ENCODE measurements around the gene THSD8. TPM values are rescaled to one million over a fixed set of nuclear protein-coding genes. Genes with fewer than 3 reads are reported as not detected.

THSD8 gene
- total RNA-seq, 2 donors from 2014 or later, result 1.8 to 3.2 TPM

DNA sequence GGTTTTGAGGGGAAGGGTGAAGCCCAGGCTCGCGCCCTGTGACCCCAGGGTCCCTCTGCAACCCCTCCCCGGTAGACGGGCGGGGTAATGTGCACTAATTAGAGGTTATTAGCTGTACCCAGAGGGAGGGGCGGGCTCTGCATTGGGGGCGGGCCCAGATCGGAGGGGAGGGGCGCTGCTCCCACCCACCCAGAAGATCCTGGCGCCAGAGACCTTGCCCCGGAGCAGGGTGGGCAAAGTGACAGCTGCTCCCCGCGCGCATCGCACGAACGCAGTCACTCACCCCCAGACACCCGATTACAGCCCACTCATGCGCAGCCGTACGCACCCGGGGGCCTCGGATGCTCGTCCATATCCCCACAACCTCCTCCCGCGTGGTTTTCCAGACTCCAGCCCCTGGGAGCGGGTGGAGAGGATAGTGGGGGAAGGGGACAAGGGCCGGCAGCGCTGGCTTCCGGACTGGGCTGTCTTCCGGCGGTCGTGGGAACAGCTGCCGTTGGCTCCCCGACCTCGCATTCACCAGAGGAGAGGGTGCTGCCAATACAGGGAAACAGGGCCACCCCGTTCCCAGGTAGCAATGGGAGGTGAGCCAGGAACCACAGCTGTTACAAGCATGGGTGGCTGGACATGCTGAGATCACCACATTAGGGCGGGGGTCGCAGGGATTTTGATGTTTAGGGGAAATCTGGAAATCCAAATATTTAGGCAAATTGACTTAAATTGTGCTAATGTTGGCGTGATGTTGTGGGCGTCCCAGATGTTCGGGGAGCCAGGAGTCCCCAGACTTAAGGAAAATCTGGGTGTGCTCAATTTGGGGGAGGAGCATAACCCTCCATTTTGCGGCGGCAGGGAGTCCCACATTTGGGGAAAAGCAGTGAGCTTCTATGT, 23.6 kb upstream of the THSD8 start:
- DNase-seq, result peak; percentile 87
- intact Hi-C loops (cut with DNase I), result no loop called here
- ATAC-seq, result peak; percentile 45 to 47

DNA sequence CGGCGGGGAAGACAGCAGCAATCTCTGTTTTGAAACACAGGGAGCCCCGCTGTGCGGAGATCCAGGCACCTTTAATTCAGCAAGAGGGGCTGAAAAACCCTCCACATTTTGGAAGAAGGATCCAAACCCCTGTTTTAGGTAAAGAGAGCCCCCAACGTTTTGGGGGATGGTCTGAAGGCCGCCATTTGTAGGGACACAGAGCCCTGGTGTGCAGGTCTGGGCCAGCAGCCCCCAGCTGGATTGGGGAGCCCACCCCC, 23.0 kb upstream of the THSD8 start:
- DNase-seq (no peak), ATAC-seq (no peak)
- intact Hi-C loops (cut with DNase I), result no loop called here

DNA sequence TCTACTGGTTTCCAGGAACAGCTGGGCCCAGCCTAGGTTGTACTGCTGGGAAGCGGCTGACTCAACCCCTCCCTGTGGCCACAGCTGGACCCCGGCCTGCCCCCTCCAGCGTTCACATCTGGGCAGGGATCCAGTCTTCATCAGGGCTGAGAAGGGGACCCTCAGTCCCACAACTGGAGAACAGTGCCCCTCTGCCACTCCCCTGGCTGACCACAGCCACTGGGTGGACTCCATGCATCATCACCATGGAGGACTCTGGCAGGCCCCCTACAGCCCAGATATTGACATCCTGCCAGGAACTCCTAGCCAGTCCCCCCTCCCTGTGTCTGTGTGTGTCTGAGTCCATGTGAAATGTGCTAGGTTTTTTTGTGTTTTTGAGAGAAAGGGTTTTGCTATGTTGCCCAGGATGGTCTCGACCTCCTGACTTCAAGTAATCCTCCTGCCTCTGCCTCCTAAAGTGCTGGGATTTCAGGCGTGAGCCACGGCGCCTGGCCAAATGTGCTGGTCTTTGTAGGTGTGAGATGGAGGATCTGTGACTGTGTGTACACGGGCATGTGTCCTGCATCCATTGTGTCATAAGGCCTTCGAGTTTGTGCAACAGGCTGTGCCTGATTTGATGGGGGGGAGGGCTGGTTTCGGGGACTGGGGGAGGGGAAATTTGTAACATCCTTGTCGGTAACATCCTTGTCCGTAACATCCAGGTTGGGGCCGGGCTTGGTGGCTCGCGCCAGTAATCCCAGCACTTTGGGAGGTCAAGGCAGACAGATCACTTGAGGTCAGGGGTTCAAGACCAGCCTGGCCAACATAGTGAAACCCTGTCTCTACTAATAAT, 22.5 kb upstream of the THSD8 start:
- intact Hi-C loops (cut with DNase I), result no loop called here
- ATAC-seq (peak; percentile 0 to 21), DNase-seq (peak; percentile 84)

DNA sequence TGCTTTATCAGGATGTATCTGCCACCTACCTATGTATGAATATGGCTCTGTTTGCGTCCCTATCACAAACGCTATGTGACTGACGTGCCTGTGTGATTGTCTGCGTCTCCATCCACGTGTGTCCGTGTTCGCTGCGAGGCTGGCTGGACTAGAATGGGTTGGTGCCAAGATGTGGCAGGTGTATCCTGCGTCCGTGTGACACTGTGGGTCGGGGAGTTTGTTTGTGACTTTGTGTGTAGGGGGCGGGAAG, 19.8 kb upstream of the THSD8 start:
- intact Hi-C loops (cut with DNase I), result no loop called here
- ATAC-seq (no peak), DNase-seq (no peak)

DNA sequence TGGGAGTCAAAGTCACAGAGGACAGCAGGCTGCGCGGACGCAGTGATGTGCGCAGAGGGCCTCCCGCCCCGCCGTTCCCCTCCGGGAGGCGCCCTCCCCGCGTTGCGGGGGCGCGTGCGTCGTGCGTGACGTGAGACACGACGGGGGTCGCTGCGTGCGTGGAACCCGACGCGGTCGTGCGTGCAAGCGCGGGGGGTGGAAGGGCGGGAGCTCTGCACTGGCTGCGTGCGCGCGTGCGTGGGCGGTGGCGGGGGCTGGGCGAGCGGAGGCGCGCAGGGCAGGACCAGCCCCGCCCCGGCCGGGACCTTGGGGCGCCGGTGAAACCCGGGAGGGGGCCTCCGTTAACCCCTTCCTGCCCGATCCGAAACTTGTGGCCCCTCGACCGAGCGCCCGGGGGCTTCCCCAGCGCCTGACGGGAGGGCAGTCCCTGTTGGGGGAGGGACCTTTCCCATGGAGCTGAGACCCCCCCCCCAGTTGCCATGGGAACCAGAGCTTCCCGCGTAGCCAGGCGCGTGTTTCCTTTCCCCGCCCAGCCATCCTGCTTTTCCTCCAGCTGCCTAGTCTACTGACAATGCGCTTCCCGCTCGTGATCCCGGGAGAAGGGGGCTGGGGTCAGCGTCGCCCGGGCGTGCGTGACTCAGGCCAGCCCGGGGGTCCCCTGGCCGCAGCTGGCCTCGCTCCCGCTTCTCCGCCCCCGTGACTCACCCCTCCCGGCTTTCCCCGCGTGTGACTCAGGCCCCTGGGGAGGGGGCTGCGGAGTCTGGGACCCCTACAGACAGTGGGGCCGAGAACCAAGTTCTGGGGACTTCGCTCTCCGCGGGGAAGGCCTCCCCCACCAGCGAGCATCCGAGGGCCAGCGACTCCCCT, 19.2 kb upstream of the THSD8 start:
- intact Hi-C loops (cut with DNase I), result no loop called here
- peak; percentile 95 for DNase-seq
- ATAC-seq, result peak; percentile 69 to 78

DNA sequence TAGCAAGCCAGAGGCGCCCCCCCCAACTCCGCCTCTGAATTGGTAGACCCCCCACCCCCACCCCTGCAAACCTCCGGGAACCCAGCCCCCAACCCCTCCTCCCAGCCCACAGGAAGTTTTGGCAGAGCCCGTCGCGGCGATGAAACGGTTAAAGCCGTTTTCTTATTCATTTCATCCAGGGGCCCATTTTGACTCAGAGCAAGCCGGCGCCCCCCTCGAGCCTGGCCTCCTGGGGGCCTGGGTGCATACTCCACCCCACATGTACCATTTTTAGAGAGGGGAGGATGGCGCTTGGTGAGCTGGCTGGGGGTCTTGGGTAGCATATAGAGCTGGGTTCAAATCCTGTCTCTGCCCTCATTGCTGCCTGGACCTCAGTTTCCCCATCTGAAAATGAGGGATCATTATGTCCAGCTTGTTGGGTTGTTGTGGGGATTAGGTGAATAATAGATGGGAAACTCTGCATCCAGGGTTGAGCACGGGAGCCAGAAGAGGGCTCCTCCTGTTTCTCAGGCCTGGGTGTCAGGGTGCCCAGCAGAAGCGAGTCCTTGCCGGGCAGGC, 18.5 kb upstream of the THSD8 start:
- intact Hi-C loops (cut with DNase I), result no loop called here
- no peak for DNase-seq
- ATAC-seq, result no peak

DNA sequence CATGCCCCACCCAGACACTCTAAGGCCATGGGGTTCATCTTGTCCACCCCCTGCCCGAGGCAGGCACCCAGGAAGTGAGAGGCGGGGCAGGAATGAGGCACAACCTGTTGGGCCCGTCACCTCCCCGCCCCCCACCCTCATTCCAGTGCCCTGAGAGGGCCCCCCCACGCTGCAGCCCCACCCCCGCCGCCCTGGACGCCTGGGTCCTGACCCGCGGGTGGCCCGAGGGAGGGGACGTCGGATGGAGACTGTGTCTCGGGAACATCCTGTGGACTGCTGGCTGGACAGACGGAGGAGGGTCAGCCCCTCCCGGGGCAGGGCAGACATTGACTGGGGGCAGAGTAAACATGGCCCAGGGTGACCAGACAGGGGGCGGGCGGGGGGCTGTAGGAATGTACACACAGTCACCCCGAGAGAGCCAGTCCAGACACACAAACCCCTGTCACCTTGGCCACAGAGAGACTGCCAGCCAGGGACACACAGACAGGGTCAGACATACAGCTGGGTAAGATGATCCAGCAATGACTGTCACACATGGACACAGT, 17.9 kb upstream of the THSD8 start:
- peak; percentile 82 for DNase-seq
- peak in 1 of 2 donors; percentile 34 for ATAC-seq
- intact Hi-C loops (cut with DNase I), result no loop called here

DNA sequence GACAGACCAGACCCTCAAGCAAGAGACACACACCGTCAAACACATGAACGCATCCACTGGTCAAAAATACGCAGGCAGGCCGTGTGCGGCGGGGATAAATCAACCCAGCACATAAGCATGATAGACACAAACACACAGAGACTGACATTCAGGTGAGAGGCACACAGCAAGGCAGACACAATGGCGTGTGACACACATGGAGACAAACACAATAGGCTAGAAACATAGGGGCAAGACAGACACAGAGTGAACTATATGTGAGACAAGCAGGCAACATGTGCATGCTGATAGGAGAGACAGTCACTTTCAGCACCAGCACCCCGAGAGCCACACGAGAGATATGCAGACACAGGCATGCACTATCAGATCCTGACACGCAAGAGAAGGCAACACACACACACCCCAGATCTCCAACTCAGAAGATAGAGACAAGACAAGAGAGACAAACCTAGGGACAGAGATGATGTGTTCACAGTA, 17.4 kb upstream of the THSD8 start:
- DNase-seq, result no peak
- intact Hi-C loops (cut with DNase I), result no loop called here
- no peak for ATAC-seq

DNA sequence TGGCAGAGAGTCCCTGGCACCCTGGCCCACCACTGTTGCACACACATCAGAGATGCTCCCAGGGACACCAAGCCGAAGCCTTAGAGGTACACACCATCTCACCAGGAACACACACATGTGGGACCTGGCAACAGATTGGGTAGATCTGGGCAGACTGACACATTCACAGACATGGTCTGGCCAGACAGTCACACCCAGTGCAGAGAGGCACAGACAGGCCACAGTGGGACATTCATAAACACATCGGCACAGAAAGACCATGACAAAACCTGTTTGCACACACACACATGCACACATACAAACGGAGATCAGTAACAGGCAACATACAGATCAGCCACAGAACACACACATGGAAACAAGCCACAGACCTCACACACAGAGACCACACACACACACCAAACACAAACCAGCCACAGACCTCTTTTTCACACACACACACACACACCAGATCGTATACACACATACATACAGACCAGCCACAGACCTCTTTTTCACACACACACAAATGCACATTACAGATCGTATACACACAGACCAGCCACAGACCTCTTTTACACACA, 16.9 kb upstream of the THSD8 start:
- DNase-seq, result no peak
- no peak for ATAC-seq
- intact Hi-C loops (cut with DNase I), result no loop called here

DNA sequence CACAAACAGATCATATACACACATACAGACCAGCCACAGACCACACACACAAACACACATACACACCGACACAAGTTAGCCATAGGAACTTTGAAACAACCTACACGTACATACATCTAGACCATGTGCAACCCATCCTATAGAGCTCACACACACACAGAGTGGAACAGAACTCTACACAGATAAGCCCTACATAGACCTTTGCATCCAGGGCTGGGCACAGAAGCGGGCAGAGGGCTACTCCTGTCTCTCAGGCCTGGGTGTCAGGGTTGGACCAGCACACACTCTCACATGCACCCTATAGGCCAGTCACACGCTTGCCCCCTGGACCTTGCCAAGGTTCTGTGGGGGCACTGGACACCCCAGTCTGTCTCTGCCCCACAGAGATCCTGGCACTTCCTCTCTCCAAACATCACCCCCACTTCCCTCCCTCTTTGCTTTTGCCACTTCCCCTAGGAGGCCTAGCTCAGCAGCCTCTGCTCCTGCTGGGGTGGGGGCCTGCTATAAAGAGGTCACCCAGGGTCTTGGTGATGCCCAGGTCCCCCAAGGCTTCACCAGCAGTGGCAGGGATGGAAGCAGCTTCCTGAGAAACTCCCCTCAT, 16.3 kb upstream of the THSD8 start:
- intact Hi-C loops (cut with DNase I), result no loop called here
- no peak for ATAC-seq
- no peak for DNase-seq

DNA sequence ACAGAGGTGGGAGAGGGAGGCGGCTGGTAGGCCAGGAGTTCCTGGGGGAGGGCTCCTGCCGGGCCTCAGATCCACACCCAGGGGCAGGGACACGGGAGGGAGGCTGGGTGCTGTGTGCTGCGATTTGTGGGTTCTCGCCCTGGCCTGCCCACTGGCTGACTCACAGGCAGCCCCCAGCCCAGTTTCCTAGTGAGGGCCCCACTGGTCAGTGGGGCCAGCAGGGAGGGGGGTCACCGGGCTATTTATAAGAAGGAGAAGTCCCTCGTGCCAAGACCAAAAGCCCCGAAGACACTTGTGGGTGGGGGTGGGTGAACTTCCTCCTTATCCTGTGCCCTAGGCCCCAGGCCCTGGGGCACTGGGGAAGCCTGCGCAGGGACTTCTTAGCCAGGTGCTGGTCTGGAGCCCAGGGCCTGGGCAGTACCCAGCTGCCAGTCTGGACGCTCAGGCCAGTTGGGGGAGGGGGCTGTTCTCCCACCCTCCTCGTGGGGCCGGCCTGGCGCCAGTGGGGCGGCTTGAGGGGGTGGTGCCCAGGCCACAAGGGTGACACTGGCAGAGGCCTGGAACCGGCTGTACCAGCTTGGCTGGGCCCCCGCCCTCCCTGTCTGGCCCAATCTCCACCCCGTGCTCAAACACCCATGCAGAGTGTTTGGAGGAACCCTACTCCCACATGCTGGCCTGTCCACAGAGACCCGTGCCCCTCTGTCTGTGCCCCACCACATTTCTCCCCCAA, 15.6 kb upstream of the THSD8 start:
- intact Hi-C loops (cut with DNase I), result no loop called here
- ATAC-seq (no peak), DNase-seq (peak; percentile 72)

DNA sequence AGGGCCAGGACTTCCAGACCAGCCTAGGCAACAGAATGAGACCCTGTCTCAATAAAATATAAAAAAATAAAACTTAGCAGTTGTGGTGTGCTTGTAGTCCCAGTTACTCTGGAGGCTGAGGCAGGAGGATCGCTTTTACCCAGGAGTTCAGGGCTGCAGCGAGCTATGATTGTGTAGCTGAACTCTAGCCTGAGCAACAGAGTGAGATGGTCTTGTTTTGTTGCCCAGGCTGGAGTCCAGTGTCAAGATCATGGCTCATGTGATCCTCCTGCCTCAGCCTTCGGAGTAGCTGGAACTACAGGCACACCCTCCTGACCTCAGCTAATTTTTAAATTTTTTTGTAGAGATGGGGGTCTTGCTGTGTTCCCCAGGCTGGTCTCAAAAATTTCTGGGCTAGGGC, 14.9 kb upstream of the THSD8 start:
- ATAC-seq (no peak), DNase-seq (no peak)
- intact Hi-C loops (cut with DNase I), result no loop called here

DNA sequence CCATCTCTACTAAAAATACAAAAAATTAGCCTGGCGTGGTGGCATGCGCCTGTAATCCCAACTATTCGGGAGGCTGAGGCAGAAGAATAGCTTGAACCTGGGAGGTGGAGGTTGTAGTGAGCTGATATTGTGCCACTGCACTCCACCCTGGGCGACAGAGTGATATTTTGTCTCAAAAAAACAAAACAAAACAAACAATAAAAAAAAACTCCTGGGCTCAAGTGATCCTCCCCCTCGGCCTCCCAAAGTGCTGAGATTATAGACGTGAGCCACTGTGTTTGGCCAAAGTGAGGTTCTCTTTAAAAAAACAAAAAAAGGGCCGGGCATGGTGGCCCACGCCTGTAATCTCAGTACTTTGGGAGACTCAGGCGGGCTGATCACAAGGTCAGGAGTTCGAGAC, 14.4 kb upstream of the THSD8 start:
- intact Hi-C loops (cut with DNase I), result no loop called here
- DNase-seq (no peak), ATAC-seq (no peak)

DNA sequence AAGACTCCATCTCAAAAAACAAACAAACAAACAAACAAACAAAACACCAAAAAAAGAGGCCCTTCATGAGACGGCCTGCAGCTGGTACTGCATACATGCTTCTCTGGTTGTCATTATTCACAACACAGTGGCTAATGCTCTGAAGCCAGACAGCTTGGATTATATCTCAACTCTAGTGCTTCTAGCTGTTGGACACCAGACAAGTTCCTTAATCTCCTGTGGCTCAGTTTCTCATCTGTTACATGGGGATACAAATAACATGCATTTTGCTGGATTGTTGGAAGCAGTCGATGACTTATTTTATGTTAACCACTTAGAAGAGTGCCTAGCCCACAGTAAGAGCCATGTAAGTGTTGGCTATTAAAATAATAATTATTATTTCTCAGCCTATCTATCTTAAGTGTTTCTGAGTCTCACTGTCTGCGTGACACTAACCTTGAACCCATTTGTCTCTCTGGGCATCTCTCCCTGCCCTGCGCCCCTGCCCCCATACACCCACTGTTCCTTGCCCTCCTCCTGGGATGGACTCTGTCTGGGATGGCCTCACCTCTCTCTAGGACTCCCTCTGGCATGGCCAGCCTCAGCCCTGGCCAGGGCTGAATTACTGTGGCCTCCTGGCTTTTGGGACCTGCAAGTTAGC, 13.7 kb upstream of the THSD8 start:
- intact Hi-C loops (cut with DNase I), result no loop called here
- no peak for ATAC-seq

DNA sequence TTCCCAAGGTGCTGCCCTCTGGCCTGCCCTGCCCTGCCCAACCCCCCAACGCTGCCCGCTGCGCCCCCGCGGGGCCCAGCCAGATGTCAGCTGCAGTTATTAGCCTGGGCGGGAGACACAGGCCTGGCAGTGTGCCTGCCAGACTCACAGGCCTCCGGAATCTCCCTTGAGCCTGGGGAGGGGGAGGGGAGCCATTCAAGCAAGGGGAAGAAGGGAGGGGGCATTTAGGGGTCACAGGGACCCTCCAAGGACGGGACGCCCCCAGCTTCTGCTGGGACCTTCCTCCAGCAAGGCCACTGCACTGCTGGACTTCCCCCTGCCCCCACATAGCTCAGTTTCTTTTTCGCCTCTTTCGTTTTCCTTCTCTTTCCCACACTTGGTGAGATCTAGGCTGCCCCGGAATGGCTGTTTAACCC, 13.2 kb upstream of the THSD8 start:
- no peak for ATAC-seq
- intact Hi-C loops (cut with DNase I), result no loop called here
- peak; percentile 92 for DNase-seq

More for the DNA sequence above, 13.7 kb upstream of the THSD8 start:
- DNase-seq, result no peak

DNA sequence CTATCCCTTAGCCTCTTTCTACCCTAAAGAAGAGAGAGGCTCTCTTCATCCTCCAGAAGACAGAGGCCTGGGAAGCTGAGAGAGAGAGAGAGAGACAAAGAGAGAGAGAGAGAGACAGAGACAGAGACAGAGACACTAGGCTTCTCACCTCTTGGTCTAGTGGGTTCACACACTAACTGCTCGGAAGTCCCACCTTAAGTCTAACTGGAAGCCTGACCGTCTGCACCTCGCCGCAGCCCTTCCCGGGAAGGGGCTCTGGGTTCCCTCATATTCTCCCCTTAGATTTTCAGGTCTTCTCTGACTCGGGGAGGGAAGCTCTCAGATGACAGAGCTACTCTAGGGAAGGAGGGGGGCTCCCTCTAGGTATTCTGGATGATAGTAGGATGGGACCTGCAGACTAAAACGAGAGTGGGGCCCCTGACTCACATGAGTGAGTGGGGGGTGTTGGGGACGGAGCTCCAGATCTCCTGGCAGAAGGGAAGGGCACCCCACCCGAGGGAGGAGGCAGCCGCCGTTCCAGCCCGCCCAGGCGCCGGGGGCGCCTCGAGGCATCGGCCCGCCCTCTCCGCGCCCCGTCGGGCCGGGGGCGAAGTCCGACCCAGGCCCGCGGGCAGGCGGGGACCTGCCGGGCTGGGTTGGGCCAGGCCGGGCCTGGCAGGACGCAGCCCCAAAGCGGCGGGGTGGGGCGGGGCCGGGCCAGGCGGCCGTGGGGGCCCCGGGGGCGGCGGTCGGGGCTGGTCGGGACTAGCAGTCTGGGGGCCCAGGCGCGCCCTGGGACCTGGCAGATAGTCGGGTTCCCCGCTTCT, 12.6 kb upstream of the THSD8 start:
- no peak for DNase-seq
- no peak for ATAC-seq
- intact Hi-C loops (cut with DNase I), result no loop called here
